NCI-H2107 treated with DMSO at 0.1 percent for 48 hours (cell line): ENCODE data around the gene CSMD2.

Experiments
- DNase-seq: peaks from one replicate; lab custom pipeline; 2025; ENCODE audit not compliant: unreplicated experiment; lab: John Stamatoyannopoulos, UW

Gene CSMD2

DNA sequence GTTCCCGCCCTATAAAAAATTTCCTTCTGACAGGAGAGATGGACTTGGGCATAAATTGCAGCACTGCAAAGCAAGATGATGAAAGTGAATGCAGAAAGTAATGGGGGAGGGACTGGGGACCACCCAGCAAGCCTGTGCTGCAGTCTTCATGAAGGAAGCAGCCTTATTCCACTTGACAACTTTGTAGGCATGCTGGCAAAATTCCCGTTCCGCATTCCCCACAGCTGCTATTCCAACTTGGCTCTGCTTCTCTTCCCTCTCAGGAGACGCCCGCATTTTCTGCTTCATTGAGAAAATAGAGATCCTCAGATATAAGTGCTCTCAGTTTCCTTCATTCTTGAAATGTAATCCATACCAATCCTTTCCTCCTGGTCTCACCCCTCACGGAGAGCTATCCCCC lies 298.7 kb downstream of the CSMD2 start:
- no peak for DNase-seq

- no peak for DNase-seq
These were observed 300.3 kb downstream of the CSMD2 start for GRCh38 chr1:33864460-33865389.

DNA sequence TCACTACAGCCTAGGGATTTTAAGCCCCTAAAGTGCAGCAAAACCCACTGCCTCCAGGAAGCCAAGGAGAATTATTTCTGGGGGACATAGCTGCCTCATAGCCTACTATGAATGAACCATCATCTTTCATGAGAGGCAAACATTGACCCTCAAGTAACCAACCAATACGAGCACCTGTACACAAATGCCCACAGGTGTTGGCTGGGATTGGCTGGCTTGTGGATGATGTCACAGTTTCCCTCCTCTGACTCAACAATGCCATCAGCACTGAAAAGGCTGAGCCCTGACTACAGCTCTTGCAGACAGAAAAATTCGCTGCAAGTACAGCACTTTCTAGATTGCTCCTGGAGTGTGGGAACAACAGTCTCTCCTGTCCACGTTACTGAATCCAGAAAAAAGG lies 301.3 kb downstream of the CSMD2 start, which contains the start of gene HMGB4:
TSS of gene HMGB4 (plus strand) at position 301 of the 400 bp plus-strand sequence. CDS start 113 bp downstream, outside the sequence.
- DNase-seq = no peak

DNA sequence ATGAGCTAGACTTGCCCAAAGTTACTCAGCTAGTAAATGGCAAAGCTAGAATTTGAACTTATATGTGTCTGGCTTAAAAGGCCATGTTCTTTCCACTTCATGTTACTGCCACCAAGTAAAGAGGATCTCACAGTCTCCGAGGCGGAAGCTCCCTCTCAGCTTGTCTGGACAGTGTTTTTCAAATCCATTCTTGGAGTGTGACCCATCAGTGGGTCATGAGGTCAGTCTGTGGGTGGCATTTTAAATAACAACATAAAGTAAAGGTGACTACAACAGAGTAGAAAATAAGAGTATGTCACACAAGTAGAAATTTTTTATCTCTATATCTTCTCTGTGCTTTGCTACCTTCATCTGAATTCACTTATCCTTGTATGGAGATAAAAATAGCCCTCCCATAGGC lies 304.4 kb downstream of the CSMD2 start:
- DNase-seq = no peak

DNA sequence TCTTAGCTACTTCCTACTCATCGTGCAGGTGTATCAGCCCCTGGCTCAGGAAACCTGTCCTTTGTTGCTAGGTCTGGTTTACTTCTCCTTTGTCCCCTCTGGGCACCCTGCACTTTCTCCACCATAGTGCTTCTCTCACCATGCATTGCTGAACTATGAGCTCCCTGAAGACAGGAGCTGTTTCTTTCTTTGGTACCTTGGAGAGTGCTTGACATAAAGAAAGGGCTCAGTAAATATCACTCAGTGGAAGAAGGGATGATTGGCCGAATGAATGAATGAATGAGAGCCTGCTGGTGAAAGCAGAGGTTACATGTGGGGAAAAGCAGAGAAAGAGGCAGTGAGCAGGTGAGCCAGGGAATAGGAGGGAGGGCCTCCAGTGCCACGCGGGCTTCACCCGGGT lies 310.9 kb downstream of the CSMD2 start:
- no peak for DNase-seq

GRCh38 chr1:33853431-33853830 lies 311.6 kb downstream of the CSMD2 start:
- DNase-seq = no peak

DNA sequence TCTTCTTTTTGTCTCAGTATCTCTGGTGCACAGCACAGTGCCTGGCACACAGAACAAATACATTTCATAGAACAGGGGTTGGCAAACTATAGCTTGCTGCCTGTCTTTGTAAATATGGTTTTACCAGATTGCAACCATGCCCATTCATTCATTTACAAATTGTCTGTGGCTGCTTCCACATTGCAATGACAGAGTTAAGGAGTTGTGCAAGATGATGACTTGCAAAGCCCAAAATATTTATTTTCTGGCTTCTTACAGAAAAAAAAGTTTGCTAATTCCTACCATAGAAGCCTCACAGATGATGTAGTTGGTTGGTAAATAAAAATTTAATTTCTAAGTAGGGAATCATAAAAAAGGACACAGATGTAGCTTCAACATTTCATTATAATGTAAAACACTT lies 312.3 kb downstream of the CSMD2 start:
- no peak for DNase-seq

- DNase-seq = no peak
These were observed 314.5 kb downstream of the CSMD2 start for GRCh38 chr1:33850481-33850880.

DNA sequence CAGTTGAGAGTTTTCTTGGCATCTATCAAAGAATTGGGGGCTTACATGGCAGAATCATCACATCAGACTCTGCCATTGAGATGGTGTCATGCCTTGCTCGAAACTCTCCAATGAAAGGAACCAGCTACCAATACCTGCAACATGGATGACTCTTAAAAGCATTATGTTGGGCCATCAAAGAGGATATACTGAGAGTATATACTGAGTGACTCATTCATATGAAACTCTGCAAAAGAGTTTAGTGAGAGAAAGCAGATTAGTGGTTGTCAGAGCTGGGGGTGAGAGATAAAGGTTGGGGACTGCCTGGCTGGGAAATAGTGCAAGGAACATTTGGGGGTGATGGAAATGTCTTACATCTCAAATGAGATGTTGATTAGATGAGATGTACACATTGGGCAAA lies 315.8 kb downstream of the CSMD2 start:
- no peak for DNase-seq

DNA sequence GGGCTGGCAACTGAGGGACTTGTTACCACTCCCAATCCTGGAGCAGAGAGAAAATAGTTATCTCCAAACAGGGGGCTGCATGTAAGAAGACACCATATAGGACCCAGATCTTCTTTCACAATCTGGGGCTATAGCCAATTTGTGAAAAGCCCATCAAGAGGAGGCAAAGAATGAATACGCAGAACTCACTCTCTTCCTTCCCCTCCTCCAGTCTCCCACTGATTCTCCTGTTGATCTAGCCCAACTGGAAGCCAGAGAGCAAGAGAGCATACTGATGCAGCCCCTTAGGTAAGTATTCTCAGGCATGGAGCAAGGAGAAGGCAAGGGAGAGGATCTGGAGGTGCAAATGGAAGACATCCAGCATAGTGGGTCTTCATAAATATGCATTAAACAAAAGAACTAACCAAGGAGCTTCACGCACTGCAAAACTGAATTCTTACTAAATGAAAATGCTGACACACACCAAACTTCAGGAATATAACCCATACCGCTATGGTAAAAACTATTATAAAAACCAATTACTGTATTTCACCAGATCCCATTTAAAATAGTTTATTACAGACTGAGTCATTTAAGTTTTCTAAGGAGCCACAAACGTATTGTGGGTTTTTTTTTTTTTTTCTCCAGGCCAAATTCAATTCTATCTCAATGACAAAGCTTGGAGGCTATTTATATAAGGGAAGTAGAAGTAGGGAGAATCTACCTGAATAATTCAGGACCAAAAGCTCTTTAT lies 316.7 kb downstream of the CSMD2 start:
- no peak for DNase-seq

GRCh38 chr1:33846861-33847260 lies 318.2 kb downstream of the CSMD2 start:
- DNase-seq = no peak

GRCh38 chr1:33844166-33844565 lies 320.9 kb downstream of the CSMD2 start:
- DNase-seq = no peak

DNA sequence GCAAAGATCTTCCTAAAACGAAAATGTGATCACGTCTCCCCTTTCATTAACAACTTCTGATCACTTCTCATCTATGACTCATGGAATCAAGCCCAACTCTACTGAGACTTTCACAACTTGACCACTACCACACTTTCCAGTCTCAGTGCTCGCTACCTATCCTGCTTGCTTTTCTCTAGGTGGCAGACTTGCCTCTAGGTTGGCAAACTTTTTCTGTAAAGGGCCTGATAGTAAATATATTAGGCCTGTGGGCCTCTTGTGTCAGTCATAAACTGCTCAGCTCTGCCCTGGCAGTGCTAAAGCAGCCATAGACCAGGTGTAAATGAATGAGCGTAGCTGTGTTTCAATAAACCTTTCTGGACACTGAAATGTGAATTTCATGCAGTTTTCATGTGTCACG lies 322.7 kb downstream of the CSMD2 start:
- no peak for DNase-seq

DNA sequence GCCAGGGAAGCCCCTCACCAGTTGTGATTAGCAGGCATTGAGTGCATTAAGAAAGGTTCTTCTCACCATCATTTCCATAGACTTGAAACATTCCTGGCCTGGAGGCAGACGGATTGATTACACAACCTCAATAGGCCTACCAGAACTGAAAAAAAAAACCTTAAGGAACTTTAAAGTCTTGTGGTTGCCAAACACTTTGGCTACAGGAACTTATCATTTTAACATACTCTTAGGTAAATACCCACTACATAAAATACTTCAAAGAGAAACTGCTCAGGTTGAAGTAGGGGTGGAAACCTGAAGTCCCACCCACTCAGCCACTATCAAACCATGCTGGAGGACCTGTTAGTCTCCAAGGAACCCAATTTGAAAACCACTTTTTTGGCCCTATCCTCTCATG lies 323.5 kb downstream of the CSMD2 start:
- DNase-seq = no peak

DNA sequence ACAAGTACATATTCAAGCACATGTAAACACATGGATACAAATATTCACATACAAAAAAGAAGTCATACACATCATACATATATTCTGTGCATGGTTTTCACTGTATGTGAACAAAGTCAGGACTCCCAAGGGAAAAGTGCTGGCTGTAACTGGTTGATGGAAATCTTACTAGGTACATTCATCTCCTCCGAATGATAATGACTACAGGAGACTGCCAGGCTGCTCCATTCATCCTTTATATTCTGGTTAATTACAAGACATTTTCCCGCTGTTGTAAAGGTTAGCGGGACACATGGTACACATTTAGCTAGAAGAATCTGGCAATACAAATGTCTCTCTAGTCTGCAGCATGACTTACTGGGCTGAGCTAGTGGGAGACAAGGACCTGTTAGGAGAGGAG lies 327.4 kb downstream of the CSMD2 start:
- no peak for DNase-seq

- DNase-seq = no peak
These were observed 328.1 kb downstream of the CSMD2 start for GRCh38 chr1:33836911-33837310.

DNA sequence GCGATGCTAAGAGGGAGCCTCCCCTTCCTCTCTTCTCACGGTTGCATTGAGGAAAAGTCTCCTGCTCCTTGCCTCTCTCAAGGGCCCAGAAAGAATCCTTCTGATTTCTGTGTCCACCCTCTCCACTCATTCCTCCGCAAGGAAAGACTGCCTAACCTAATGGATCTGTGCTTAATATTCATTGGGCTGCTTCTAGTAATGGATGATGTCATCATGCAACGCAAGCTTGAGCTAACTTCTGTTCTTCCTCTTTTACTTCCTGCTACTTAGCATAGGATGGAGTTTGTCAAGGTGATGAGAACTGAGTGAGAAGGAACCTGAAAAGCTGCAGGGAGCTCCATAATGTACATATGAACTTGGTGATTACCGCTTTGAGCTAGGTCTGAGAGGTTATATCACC lies 336.4 kb downstream of the CSMD2 start:
- no peak for DNase-seq

- no peak for DNase-seq
These were observed 337.0 kb downstream of the CSMD2 start for GRCh38 chr1:33828059-33828458.

- DNase-seq = no peak
These were observed 338.3 kb downstream of the CSMD2 start for GRCh38 chr1:33826711-33827110.

GRCh38 chr1:33826311-33826710 lies 338.7 kb downstream of the CSMD2 start:
- no peak for DNase-seq

DNA sequence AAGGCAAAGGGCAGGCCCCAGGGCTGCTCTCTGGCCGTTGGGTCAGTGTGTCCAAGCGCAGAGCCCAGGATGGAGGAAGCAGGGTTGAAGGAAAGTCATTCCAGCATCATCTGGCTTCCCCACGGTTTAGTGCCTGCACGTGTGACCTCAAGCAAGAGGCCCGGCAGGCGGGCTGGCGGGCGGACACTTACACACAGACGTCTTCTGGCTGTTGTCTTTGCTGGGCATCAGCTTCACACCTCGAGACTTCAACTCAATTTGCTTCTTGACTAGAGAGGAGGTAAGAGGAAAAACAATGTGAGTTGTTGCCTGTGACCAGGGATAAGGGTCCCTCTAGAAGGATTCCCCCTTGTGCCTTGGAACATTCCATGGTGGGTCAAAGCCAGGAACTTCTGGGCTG lies 339.5 kb downstream of the CSMD2 start:
- DNase-seq = no peak

DNA sequence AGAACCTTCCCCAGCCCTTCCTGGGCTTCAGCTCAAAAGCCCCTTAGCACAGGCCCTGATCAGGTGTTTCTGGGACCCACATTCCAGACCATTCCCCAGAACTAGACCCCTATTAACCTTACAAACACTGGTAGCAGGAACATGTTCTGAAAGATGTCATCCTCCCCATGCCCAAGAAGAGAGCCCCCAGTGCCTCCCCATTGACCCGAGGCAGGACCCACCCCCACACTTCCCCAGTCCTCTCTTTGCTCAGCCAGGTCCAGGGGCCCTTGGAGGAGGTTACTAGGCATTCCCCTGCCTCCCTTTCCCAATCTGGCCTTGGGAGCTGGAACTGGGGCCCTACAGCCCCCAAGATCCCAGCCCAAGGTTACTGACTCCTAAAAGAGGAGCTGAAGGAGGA lies 340.1 kb downstream of the CSMD2 start:
- no peak for DNase-seq
